GM12892 (cell line): ENCODE results near the gene TTC17.

ENCODE experiments used
- POLR2A ChIP-seq: IDR thresholded peaks from 2 replicates; pipeline ENCODE4 v1.6.1; 2011; ENCODE audit warnings: low read depth, low read length, control low read depth
- POLR2AphosphoS5 ChIP-seq: IDR thresholded peaks from 2 replicates; pipeline ENCODE4 v1.6.1; 2011; ENCODE audit warnings: low read depth, low read length, control low read depth
- TAF1 ChIP-seq: IDR thresholded peaks from 2 replicates; pipeline ENCODE4 v1.6.1; 2011; ENCODE audit warnings: low read depth, mild to moderate bottlenecking, control low read depth, low read length, borderline replicate concordance

- TF ChIP-seq POLR2A: no peak
- TF ChIP-seq TAF1: no peak
- TF ChIP-seq POLR2AphosphoS5: no peak
Measured at GRCh38 chr11:43521471-43521870, 162.8 kb downstream of the TTC17 start.
